Measurements from ENCODE around the gene NLRP3. TPM values are rescaled to one million over a fixed set of nuclear protein-coding genes. Genes with fewer than 3 reads are reported as not detected.
A peak's percentile ranks its signal among the peaks of the same experiment; 100 is the strongest.

The NLRP3 gene
- total and polyA plus RNA-seq, 2 of the 13 experiments (the other 11 are each of a cell fraction or from before 2014, with no cell fraction given), result not detected

- no peak for FAIRE-seq
- CTCF ChIA-PET (ENCODE audit: low intra/inter-chr PET ratio, low total read pairs), result no interaction called here
- WGBS (ENCODE audit: low lambda C conversion rate), result 51% methylated on average over 15 of the region's 16 CpGs
- DNase-seq (ENCODE audit: low spot score), result no peak
- no peak for ATAC-seq
- no peak overlapping the region for H3K4me3 ChIP-seq (replicated peaks in 1 of 3; ENCODE audit: insufficient read depth in 1 of 3, low read depth in 2 of 3, low read length in 3 of 3)
- in situ Hi-C loops (cut with HindIII; ENCODE audit: extremely low pct_ligation_motif_present, low pct_unique_long_range_greater_than_20kb), result no loop called here
- peak; percentile 63 for TF ChIP-seq YY1 (IDR thresholded peaks at IDR 0.05; ENCODE audit: insufficient read depth, insufficient replicate concordance, low read depth, low read length)
- TF ChIP-seq ZNF512B (CRISPR knock-in tag; IDR thresholded peaks at IDR 0.05; ENCODE audit: borderline replicate concordance), result no peak
- TF ChIP-seq RFX3 (CRISPR knock-in tag; IDR thresholded peaks at IDR 0.05), result peak; percentile 32; the same call in 1 of the 2 replicates
- no peaks in the 10 kb centered on the region for H3K9me3 ChIP-seq (ENCODE audit: low read length)
- no peaks in the 10 kb centered on the region for H3K79me2 ChIP-seq (ENCODE audit: insufficient read depth, low read length)
- no peak overlapping the region for H3K9ac ChIP-seq (ENCODE audit: insufficient read depth, low read depth, low read length)
- no peaks in the 10 kb centered on the region for H3K36me3 ChIP-seq (replicated peaks in 1 of 2; ENCODE audit: control insufficient read depth in 1 of 2, insufficient read depth in 2 of 2, low read length in 2 of 2)
- POLR2A ChIA-PET, result no interaction called here
- H3K4me1 ChIP-seq (ENCODE audit: insufficient read depth, low read length), result no peaks in the 10 kb centered on the region
- BruUV-seq (replicated peaks), result no TSS peak
- peaks cover 0 to 22% of the 10 kb centered on the region in 2 experiments; a peak in 3 of 5 replicates for H3K27me3 ChIP-seq (ENCODE audit: control insufficient read depth in 1 of 2, insufficient read depth in 2 of 2, low read length in 2 of 2)
- no peaks in the 10 kb centered on the region for H4K20me1 ChIP-seq (ENCODE audit: insufficient read depth, low read length)
- intact Hi-C loops (cut with micrococcal nuclease; ENCODE audit: unreplicated experiment), result loop anchor here (1.0 to 5.0 kb wide), 2 partner anchors 115 to 205 kb away; no protein-coding TSS in a partner anchor
- H2AFZ ChIP-seq (ENCODE audit: low read length), result no peak overlapping the region
- no peak overlapping the region for H3K27ac ChIP-seq (ENCODE audit: extremely low read length, insufficient read depth, low read length)
- peak overlapping the region; percentile 32; the same call in 1 of the 2 replicates for H3K4me2 ChIP-seq (ENCODE audit: low read depth, low read length)
Measured at GRCh38 chr1:247371801-247372259, 44.1 kb upstream of the NLRP3 start.

GRCh38 chr1:247373721-247374141 lies 42.2 kb upstream of the NLRP3 start:
- POLR2A ChIA-PET, result no interaction called here
- H3K4me1 ChIP-seq (ENCODE audit: insufficient read depth, low read length), result no peaks in the 10 kb centered on the region
- FAIRE-seq, result no peak
- intact Hi-C loops (cut with micrococcal nuclease; ENCODE audit: unreplicated experiment), result loop anchor here (1.0 to 5.0 kb wide), 2 partner anchors 204 to 330 kb away; no protein-coding TSS in a partner anchor
- BruUV-seq (replicated peaks), result no TSS peak
- ATAC-seq, result peak; percentile 80
- in situ Hi-C loops (cut with HindIII; ENCODE audit: extremely low pct_ligation_motif_present, low pct_unique_long_range_greater_than_20kb), result no loop called here
- H3K4me3 ChIP-seq (replicated peaks in 1 of 3; ENCODE audit: insufficient read depth in 1 of 3, low read depth in 2 of 3, low read length in 3 of 3), result no peak overlapping the region
- TF ChIP-seq ATF4 (CRISPR knock-in tag; IDR thresholded peaks at IDR 0.05), result no peak
- TF ChIP-seq ZFP37 (CRISPR knock-in tag; IDR thresholded peaks at IDR 0.05; ENCODE audit: borderline replicate concordance), result no peak
- peak; percentile 37 for TF ChIP-seq CTCF (CRISPR knock-in tag; IDR thresholded peaks at IDR 0.05)
- TF ChIP-seq ZNF768 (CRISPR knock-in tag; IDR thresholded peaks at IDR 0.05), result peak; percentile 92
- DNase-seq (ENCODE audit: low spot score), result peak; percentile 6
- H3K36me3 ChIP-seq (replicated peaks in 1 of 2; ENCODE audit: control insufficient read depth in 1 of 2, insufficient read depth in 2 of 2, low read length in 2 of 2), result no peaks in the 10 kb centered on the region
- WGBS (ENCODE audit: low lambda C conversion rate), result 69% methylated on average over 26 of the region's 26 CpGs
- no peak overlapping the region for H3K4me2 ChIP-seq (ENCODE audit: low read depth, low read length)
- CTCF ChIA-PET (ENCODE audit: low intra/inter-chr PET ratio, low total read pairs), result interaction anchor here (0.7 kb wide), 1 partner anchor 105 kb away, joined by 3 read pairs; no protein-coding TSS in a partner anchor
- no peak overlapping the region for H3K9ac ChIP-seq (ENCODE audit: insufficient read depth, low read depth, low read length)
- no peaks in the 10 kb centered on the region for H4K20me1 ChIP-seq (ENCODE audit: insufficient read depth, low read length)
- H3K27me3 ChIP-seq (ENCODE audit: control insufficient read depth in 1 of 2, insufficient read depth in 2 of 2, low read length in 2 of 2), result peaks cover 0 to 26% of the 10 kb centered on the region in 2 experiments; a peak in 3 of 5 replicates
- no peaks in the 10 kb centered on the region for H3K79me2 ChIP-seq (ENCODE audit: insufficient read depth, low read length)
- no peak overlapping the region for H2AFZ ChIP-seq (ENCODE audit: low read length)
- no peak overlapping the region for H3K27ac ChIP-seq (ENCODE audit: extremely low read length, insufficient read depth, low read length)
- no peaks in the 10 kb centered on the region for H3K9me3 ChIP-seq (ENCODE audit: low read length)

Measured in HepG2 (cell line).